GM18867 (cell line): ENCODE measurements around the gene ADGRL3.
"Not testable (repeated sequence)": the region's sequence is repeated elsewhere in the genome, so short reads cannot be mapped to it uniquely, and the experiment has no call there.

Experiments used
- ATAC-seq: cut with Tn5 transposase; IDR thresholded peaks from one replicate; pipeline ENCODE4 v1.9.1; 2021; ENCODE audit warnings: mild to moderate bottlenecking, moderate library complexity; ENCODE audit not compliant: unreplicated experiment

The ADGRL3 gene

DNA sequence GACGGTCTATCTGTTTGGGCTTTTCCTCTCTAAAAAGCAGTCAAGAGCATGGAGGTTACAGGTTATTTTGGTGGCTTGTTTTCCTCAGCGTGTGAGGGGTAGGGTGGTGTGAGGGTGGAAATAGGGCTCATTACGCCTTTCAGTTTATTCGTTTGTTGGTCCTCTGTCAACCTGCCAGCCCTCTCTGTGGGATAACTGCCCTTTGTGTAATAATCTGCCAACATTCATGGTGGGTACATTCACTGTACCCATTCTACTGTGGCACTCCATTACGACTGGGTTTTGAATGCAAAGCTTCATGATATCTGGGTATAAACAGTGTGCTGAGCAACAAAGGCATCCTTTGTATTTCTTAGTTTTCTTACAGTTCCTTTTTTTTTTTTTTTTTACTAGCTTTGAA lies 136.4 kb downstream of the ADGRL3 start:
- no peak for ATAC-seq

DNA sequence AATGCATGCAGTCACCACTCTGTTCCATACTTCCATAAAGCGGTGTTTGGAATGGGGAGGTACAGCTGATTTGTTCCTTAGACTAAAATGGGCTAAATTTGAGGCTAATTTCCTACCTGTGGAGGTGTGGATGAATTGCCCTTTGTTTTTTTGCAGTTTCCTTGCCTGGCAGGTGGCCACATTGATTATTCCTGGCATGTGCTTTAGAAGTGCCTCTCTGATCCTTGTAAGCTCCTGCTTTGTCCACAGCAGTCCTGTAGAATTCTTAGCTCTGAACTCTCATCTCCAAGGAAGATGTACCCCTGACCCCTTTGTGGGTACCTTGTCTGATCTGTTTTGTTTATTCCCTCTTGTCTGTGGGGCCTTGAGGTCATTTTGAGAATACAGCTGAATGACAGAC lies 136.8 kb downstream of the ADGRL3 start:
- no peak for ATAC-seq

DNA sequence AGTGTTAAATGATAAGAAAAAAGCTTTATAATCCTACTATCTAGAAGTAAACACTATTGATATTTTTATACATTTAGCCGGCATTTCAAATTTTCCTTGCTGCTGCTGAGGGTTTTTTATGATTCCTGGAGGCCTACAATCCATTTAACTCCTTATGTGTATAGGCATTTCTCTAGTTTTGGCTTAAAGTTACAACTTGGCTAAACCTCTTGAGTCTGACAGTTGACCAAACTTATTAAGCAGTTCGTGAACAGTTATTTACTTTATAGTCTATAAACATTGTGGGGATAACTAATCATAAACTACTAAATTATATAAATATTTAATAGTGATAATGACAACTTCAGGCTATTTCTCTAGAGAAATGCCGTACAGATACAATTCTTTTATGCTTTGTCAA lies 141.9 kb downstream of the ADGRL3 start:
- ATAC-seq = no peak

DNA sequence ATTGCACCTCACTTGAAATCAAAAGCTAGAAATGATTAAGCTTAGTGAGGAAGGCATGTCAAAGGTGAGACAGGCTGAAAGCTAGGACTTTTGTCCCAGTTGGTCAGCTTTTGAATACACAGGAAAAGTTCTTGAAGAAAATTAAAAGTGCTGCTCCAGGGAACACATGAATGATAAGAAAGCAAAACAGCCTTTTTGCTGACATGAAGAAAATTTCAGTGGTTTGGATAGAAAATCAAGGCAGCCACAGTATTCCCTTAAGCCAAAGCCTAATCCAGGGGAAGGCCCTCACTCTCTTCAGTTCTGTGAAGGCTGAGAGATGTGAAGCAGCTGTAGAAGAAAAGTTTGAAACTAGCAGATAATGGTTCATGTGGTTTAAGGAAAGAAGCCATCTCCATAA lies 150.8 kb downstream of the ADGRL3 start:
- ATAC-seq = no peak

DNA sequence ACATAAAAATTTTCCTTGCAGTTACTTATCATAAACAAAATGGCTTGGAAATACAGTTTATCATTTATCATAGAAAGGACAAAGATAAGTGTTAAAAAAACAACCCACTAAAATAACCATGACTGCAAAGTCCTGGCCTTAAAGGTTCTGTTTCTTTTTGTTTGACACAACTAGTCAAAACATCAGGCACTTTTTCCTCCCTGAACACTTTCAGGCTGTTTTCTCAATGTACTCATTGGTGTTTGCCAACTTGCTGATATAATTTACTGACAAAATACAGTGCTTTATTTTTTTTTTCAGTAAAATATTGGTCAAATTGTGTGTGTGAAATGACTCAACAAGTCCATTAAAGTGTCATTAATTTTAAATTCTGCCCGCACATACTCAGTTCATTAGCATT lies 156.6 kb downstream of the ADGRL3 start:
- no peak for ATAC-seq

DNA sequence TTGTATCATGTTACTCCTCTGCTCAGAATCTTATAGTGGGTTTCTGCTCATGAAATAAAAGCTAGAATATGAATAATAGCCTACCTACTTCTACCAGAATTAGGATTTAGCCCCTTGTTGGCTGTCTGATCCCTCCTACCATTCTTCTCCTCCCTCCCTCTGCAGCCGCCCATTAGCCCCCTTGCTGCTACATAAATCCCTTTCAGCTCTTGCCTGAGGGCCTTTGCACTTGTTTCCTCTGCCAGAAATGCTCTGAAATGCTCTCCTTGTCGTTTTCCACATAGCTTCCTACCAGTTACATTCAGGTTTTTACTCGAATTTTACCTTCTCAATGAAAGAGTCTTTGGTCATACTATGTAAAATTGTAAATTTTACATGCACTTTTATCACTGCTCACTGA lies 159.2 kb downstream of the ADGRL3 start:
- no peak for ATAC-seq

DNA sequence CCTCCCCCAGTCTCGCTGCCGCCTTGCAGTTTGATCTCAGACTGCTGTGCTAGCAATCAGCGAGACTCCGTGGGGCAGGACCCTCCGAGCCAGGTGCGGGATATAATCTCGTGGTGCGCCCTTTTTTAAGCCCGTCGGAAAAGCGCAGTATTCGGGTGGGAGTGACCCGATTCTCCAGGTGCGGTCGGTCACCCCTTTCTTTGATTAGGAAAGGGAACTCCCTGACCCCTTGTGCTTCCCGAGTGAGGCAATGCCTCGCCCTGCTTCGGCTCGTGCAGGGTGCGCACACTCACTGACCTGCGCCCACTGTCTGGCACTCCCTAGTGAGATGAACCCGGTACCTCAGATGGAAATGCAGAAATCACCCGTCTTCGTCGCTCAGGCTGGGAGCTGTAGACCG lies 172.7 kb downstream of the ADGRL3 start:
- ATAC-seq = not testable (repeated sequence)

DNA sequence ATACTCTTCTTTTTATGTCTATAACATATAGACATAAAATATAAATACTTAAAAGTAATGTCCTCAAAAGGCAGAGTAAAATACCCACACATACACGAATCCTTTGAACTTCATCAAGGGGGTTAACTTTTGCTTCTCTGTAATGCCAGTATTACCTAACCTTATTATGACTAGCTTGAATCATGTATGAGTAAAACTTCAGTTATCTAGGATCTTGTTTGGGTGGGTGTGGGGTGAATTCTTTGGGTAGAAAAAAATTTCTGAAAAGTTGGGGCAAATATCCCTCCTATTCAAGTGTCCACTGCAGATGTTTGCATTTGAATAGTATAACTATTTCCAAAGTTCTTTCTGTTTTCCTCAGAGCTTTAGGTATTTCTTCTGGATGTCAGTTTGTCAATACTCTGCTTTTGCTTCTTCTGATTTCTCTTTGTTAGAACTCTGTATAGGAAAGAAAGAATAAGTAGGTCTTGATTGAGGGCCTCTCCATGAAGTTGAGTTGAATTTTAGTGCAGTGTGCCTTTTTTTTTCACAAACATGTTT lies 173.8 kb downstream of the ADGRL3 start:
- no peak for ATAC-seq

DNA sequence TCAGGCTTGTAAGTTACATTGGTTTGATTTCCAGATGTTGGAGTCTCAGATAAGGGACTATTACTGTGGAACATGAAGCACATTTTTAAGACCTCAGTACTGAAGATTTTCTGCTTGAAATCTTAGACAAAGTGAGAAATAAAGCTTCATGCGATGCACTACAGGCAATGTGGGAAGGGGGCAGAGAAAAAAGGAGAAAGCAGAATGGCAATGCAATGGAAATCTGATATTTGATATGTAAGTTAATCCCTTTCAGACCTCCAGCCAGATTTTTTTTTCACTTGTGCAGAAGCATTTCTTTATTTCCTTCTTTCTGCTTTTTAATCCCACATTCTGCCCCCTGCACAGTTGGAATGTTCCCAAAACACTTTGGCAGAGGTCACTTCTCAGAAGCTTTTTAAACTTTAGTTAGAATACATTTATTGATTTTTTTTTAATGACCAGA lies 174.3 kb downstream of the ADGRL3 start:
- no peak for ATAC-seq

DNA sequence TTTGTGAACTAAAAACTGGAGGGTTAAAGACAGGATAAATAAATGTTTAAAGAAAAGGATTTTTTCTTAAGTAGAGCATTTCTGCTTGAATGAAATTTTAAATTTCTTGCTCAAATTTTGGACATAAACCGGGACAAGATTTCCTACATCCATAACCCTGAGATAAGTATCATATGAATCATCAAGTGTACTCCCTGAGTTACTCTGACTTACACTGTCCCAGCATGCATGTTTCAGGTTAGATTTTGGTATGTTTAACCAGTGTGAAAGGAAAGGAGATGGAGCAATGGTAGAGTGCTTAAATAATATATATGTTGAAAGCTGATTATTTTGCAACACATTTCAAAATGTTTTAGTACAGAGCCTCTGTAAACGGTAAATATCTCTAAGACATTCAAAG lies 175.2 kb downstream of the ADGRL3 start:
- ATAC-seq = no peak

DNA sequence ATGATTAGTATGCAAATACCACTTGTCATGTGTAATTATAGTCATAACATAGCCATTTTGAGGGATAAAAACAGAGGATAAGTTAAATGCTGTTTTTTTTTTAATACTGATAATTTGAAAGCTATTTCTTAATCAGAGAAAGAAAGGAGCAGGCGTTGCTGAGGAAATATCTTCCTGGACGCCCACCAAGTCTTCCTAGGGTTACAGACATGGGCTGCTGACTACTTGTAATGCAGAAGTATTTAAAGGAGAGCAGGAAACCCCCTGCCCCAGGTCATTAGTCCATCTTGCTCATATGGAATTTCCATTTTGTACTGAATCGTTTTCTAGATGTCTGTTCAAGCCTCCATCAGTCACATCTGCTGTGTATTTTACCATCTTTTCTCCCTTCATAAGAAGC lies 176.2 kb downstream of the ADGRL3 start:
- no peak for ATAC-seq

DNA sequence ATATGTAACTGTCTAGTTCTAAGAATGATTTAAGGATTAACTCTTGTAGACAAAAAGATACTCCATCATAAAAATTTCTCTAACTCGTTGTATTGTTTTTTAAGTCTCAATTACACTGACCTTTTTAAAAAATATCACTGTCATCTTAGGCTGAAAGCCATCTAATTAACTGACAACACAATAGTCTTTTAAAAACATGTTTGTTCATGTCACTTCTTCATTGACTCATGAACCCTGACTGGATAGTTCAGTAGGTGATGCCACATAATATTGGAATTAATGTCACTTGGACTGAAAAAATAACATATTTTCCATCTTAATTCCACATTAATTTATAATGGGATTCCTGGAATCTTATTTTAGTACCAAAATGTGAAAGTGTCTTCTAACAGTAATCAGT lies 179.3 kb downstream of the ADGRL3 start:
- ATAC-seq = no peak

DNA sequence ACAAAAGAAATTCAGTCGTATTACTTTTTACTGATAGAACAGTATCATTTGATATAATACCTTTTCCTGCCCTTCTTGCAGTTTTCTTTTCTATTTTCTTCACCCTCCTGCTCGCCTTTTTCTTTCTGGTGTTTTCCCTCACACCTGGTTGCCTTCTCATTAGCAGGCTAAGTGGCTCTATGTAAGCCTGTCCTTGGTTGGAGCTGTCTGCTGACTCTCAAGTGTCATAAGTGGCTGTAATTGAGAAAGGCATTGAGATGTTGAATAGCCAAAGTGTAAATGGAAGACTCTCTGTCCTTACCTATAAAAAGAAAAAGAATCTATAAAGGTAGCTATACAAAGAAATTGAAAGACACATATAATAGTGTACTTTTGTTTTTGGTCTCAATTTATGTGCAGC lies 180.7 kb downstream of the ADGRL3 start:
- ATAC-seq = no peak

DNA sequence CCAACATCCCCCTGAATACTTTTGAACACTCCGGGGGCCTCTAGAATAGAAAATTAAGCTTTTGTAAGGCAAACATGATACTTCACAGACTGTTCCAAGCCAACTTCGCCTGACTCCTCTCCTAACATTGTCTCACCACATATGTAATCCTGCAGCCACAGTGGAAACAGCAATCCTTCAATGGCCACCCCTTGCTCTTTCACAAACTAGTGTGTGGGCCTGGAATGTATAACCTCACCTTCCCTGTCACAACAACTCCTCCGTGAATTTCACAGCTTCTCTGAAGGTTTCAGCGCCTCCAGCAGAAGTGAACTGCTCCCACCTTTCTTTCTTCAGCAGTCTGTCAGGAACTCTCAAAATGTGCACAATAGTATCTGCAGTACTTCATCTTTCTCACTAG lies 185.1 kb downstream of the ADGRL3 start:
- no peak for ATAC-seq

DNA sequence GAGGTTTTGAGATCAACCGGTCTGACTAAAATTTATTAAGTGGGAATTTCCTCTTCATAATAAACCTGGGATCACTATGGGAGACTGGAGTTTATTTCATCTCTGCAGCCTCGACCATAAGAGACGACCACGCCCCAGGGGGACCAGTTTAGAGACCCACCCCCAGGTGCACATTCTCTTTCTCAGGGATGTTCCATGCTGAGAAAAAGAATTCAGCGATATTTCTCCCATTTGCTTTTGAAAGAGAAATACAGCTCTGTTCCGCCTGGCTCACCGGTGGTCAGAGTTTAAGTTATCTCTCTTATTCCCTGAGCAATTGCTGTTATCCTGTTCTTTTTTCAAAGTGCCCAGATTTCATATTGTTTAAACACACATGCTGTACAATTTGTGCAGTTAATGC lies 187.2 kb downstream of the ADGRL3 start:
- not testable (repeated sequence) for ATAC-seq

DNA sequence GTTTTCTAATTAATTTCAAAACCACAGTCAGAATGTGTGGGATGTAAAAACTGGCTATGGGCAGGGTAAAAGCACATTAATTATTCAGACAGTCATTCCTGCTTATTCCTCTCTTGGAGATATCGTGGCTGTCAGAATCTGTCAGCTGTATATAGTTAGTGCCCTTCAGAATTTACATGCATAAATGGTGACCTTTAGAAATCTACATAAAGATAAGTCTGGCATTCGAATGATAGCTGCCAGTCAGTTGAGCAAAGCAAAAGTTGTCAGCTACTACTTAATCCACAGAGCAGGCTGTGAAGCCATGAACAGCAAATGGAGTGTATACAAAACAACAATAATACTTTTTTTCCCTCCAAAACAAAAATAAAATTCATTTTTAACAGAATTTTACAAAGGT lies 189.5 kb downstream of the ADGRL3 start:
- no peak for ATAC-seq

DNA sequence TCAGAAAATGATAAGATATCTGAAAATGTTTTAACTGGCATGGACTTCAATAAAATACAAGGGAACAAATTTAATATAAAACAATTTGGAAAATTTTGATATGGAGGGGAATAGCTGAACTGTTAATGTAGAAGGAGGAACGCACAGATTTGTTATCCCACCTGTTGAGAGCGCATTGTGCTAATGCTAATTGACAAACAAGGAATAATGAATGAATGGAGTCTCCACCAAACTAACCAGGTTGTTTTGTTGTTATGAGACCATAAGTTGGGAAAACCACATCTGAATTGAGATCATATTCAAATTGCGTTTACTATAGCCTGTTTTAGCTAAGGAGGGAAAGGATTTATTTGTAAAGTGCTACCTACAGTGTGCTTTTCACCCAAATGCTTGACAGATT lies 195.6 kb downstream of the ADGRL3 start:
- ATAC-seq = no peak

DNA sequence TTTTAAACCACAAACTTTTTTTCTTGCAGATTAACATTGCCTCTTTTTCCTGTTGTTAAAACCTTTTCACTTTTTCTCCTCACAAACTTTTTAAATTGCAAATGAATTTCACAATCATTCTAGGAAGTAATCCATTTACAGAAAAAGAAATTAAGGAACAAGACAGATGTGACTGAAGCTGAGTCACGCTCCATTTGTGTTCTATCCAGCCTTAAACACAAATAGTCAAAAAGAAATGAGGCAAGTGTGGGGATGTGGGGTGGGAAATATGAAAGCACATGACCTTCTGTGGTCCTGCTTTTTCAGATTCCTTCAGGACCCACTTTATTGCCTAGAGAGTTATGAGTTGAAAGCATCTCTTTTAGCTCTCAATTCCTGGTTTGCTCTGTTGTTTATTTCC lies 197.0 kb downstream of the ADGRL3 start:
- no peak for ATAC-seq

DNA sequence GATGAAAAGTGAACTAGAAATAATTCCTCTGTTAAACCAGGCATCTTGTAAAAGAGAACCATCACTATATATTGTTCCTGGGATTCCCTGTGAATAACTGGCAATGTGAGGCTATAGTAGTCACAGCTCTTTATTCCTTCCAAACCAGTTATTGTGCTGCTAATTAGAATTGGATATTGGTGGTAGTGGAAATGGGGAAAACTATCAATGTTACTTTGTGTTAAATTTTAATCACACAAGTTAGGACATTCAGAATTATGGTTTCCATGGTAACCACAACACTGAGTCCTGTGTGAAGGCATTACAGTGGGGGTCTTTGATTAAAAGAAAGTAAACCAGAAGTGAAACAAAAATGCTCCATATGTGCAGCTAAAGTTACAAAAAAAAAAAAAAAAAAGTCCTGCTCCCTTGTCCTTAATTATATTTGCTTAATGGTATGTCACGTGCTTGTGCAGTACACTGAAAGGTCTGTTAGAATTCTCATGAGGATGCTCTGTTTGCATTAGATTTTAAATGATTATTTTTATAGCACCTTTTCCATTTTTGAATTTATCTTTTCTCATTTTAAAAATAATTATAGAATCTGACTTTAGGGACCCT lies 200.4 kb downstream of the ADGRL3 start:
- ATAC-seq = no peak

DNA sequence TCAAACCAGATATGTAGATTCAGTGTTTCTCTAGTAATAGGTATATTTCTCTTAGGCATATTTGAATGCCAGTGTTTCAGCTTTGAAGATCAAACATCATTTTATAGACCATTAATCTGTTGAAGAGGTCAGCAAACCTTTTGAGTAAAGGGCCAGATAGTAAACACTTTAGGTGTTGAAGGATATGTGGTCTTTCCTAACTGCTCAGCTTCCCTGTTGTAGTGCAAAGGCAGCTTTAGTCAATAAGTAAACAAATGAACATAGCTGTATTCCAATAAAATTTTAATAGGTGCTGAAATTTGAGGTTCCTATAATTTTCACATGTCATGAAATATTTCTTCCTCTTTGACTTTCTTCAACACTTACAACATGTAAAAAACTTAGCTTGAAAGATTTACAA lies 201.6 kb downstream of the ADGRL3 start:
- ATAC-seq = no peak

DNA sequence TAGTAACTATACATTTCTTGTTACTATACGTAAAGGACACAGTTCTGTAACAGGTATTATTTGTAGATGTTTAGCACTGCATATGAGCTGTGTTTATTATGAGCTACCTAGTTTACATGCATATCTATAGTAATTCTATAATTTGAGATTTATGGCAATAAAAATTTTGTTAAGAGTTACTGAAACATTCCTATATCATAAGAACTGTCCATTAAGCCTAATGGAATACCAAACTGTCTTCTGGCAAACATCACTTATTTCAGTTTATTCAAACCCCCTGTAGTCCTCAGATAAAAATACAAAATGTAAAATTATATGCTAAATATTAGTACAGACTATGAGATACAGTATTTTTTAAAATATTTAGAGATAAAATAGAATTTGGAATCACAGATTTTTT lies 205.2 kb downstream of the ADGRL3 start:
- no peak for ATAC-seq

DNA sequence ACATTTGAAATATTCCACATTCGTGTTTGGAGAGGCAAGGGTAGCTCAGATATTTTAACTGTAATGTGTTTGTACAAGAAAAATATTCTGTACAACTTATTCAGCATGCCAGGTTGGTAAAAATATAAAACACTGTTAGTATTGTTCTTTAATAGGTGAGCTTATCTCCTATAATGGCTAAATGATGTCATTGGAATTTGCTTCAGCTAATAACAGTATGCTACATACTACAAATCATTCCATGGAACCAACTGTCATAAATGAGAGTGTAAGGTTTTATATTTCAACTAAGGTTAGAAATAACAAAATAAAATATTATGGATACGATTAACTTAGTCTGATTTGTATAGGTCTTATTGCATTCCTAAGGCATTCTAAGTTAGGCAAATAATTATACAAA lies 206.6 kb downstream of the ADGRL3 start:
- no peak for ATAC-seq
